Hematopoietic multipotent progenitor cell treated with erythropoietin and hydrocortisone succinate and interleukin-3 and kit ligand, for 4 days (in vitro differentiated cells): Measurements from ENCODE around the gene GPC6.

Source experiments
- DNase-seq: peaks from one replicate; pipeline ENCODE4 v3.0.0-alpha.2; 2015

The GPC6 gene

GRCh38 chr13:94344126-94344818 is 1117.7 kb downstream of the GPC6 start:
- DNase-seq = no peak

GRCh38 chr13:94345374-94346195 is 1119.0 kb downstream of the GPC6 start:
- peak; percentile 47 for DNase-seq

GRCh38 chr13:94346261-94347019 is 1119.8 kb downstream of the GPC6 start:
- DNase-seq = no peak

- DNase-seq = peak; percentile 43
Measured at GRCh38 chr13:94351292-94351990, 1124.8 kb downstream of the GPC6 start.

GRCh38 chr13:94352057-94352456 is 1125.5 kb downstream of the GPC6 start:
- DNase-seq = no peak

- DNase-seq = no peak
Measured at GRCh38 chr13:94353167-94353710, 1126.6 kb downstream of the GPC6 start.

- no peak for DNase-seq
Measured at GRCh38 chr13:94359875-94360274, 1133.3 kb downstream of the GPC6 start.

GRCh38 chr13:94362411-94362909 is 1135.9 kb downstream of the GPC6 start:
- DNase-seq = peak; percentile 91

- DNase-seq = no peak
Measured at GRCh38 chr13:94366677-94367076, 1140.1 kb downstream of the GPC6 start.

- no peak for DNase-seq
Measured at GRCh38 chr13:94369972-94370436, 1143.4 kb downstream of the GPC6 start.

- DNase-seq = no peak
Measured at GRCh38 chr13:94371855-94372254, 1145.2 kb downstream of the GPC6 start.

- no peak for DNase-seq
Measured at GRCh38 chr13:94382517-94382916, 1155.9 kb downstream of the GPC6 start.

- DNase-seq = no peak
Measured at GRCh38 chr13:94382960-94383359, 1156.4 kb downstream of the GPC6 start.

GRCh38 chr13:94384231-94384905 is 1157.8 kb downstream of the GPC6 start:
- no peak for DNase-seq

- DNase-seq = no peak
Measured at GRCh38 chr13:94387047-94387446, 1160.4 kb downstream of the GPC6 start.

- peak; percentile 24 for DNase-seq
Measured at GRCh38 chr13:94389604-94390351, 1163.2 kb downstream of the GPC6 start.

GRCh38 chr13:94390881-94391280 is 1164.3 kb downstream of the GPC6 start:
- no peak for DNase-seq

GRCh38 chr13:94394723-94395122 is 1168.1 kb downstream of the GPC6 start:
- no peak for DNase-seq

GRCh38 chr13:94395860-94396259 is 1169.3 kb downstream of the GPC6 start:
- no peak for DNase-seq

- DNase-seq = no peak
Measured at GRCh38 chr13:94399812-94400211, 1173.2 kb downstream of the GPC6 start.

GRCh38 chr13:94400874-94401273 is 1174.3 kb downstream of the GPC6 start:
- no peak for DNase-seq
